PC-9 (cell line): ENCODE data around the gene SKAP2. TPM values are rescaled to one million over a fixed set of nuclear protein-coding genes. Genes with fewer than 3 reads are reported as not detected.
"Not testable (repeated sequence)": the region's sequence is repeated elsewhere in the genome, so short reads cannot be mapped to it uniquely, and the experiment has no call there.

ENCODE experiments used
- BruUV-seq: library from RNA; stranded (reverse); fragments of 400-500 nt; replicated peaks from 2 replicates; lab custom pipeline; 2021; lab: Mats Ljungman, UMichigan
- CTCF ChIA-PET: fragments of 300-600 bp; sonication (Branson Sonifier 250); formaldehyde crosslinking; loops from one replicate; lab custom pipeline; 2022; ENCODE audit warnings: antibody characterized with exemption; lab: Charles Lee
- POLR2A ChIA-PET: fragments of 300-600 bp; sonication (Branson Sonifier 250); formaldehyde crosslinking; loops from one replicate; lab custom pipeline; 2022; ENCODE audit warnings: antibody characterized with exemption; ENCODE audit not compliant: unreplicated experiment; lab: Charles Lee
- DNase-seq, 2 experiments: peaks; one replicate each; pipeline versions ENCODE4 v3.0.0 to v3.0.0-alpha.2; 2015 to 2022; ENCODE audit warnings: mixed read lengths in 1 of 2
- H2AFZ ChIP-seq: fragments of 200-600 bp; sonication (generic); 2 replicates; pipeline ENCODE4 v1.8.1; 2017; ENCODE audit warnings: antibody characterized with exemption
- H3F3A ChIP-seq: fragments of 200-600 bp; sonication (generic); 2 replicates; pipeline ENCODE4 v1.8.1; 2017; ENCODE audit warnings: antibody characterized with exemption, mild to moderate bottlenecking, low read depth; ENCODE audit not compliant: insufficient read depth
- H3K27ac ChIP-seq: fragments of 200-600 bp; sonication (generic); 2 replicates; pipeline ENCODE4 v1.6.1; 2016; ENCODE audit warnings: mixed run types
- H3K27me3 ChIP-seq: fragments of 200-600 bp; sonication (generic); 2 replicates; pipeline ENCODE4 v1.6.1; 2016; ENCODE audit warnings: low read depth, mixed run types; ENCODE audit not compliant: insufficient read depth
- H3K36me3 ChIP-seq: fragments of 200-600 bp; sonication (generic); 2 replicates; pipeline ENCODE4 v1.6.1; 2016; ENCODE audit warnings: low read depth, mixed run types
- H3K4me1 ChIP-seq: fragments of 200-600 bp; sonication (generic); replicated peaks from 2 replicates; pipeline ENCODE4 v1.6.1; 2016; ENCODE audit warnings: mixed run types; ENCODE audit not compliant: insufficient read depth
- H3K4me2 ChIP-seq: fragments of 200-600 bp; sonication (generic); 2 replicates; pipeline ENCODE4 v1.6.1; 2017; ENCODE audit warnings: mixed run types
- H3K4me3 ChIP-seq: fragments of 200-600 bp; sonication (generic); 2 replicates; pipeline ENCODE4 v1.6.1; 2016; ENCODE audit warnings: mixed run types
- H3K79me2 ChIP-seq: fragments of 200-600 bp; sonication (generic); 2 replicates; pipeline ENCODE4 v1.6.1; 2017; ENCODE audit warnings: low read depth, mixed run types
- H3K9me2 ChIP-seq: fragments of 200-600 bp; sonication (generic); 2 replicates; pipeline ENCODE4 v1.8.1; 2017; ENCODE audit warnings: mild to moderate bottlenecking; ENCODE audit not compliant: insufficient read depth
- H3K9me3 ChIP-seq: fragments of 200-600 bp; sonication (generic); 2 replicates; pipeline ENCODE4 v1.8.1; 2016; ENCODE audit warnings: low read depth; ENCODE audit not compliant: insufficient read depth
- H4K20me1 ChIP-seq: fragments of 200-600 bp; sonication (generic); 2 replicates; pipeline ENCODE4 v1.8.1; 2017; ENCODE audit not compliant: insufficient read depth
- EZH2 ChIP-seq: fragments of 200-600 bp; sonication (generic); IDR thresholded peaks from 2 replicates; pipeline ENCODE4 v1.8.0; 2017; ENCODE audit warnings: antibody characterized with exemption, low read depth
- intact Hi-C: fragments of 100-400 bp; cut with micrococcal nuclease; formaldehyde crosslinking; loops from one replicate; pipeline ENCODE4 v1.10.0; 2022; ENCODE audit not compliant: unreplicated experiment
- total RNA-seq: library from RNA; stranded (reverse); gene quantifications from 2 replicates; pipeline ENCODE4 v1.2.3, GENCODE V29; 2021
- TF ChIP-seq, protein P1 (sequence below): fragments of 200-600 bp; sonication (generic); conservative IDR thresholded peaks from 2 replicates; pipeline ENCODE4 v1.6.1; 2017; ENCODE audit warnings: mixed run types, antibody characterized with exemption, mild to moderate bottlenecking, moderate library complexity

SKAP2 gene
- total RNA-seq, 1 experiment from 2014 or later: 74.9 TPM

DNA sequence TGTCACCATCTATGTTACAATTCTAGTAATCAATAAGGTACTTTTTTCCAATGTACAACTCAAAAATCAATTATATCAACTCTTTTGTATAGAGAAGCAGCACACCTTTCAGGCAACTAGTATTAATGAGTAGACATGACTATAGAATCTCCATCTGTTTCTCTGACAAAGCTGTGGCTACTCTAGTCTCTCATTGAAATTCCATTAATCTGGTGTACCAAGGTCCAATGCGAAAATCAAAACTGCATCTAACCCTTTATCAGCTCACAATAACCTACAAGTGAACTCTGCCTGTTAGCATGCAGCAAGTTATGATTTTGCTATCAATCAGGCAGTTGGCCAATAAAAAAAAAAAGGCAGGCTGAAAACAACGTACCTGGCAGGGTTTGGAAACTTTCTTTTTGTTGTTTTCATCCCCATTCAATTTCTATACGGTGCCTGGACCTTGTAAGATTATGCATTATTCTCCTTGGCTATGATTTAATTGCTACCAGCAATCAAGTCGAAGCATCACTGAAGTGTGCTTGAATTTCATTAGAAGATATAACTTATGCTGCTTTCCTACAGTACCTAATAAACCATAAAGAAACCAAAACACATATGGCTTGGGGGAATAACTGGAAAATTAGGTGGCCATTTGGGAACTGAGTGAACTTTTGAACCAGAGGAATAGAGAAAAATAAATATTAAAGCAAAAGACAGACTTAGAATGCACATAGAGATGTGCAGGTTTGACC, 23.2 kb downstream of the SKAP2 start:
- CTCF ChIA-PET: interaction anchor here (0.6 to 0.7 kb wide), 2 partner anchors 260 to 472 kb away, joined by 3 read pairs; no protein-coding TSS in a partner anchor
- H3K9me3 ChIP-seq: no peaks in the 10 kb centered on the region
- POLR2A ChIA-PET: interaction anchor here (0.7 kb wide), 1 partner anchor 1893 kb away, joined by 12 read pairs; no protein-coding TSS in a partner anchor
- H3K79me2 ChIP-seq: no peaks in the 10 kb centered on the region
- intact Hi-C loops: no loop called here
- H3K36me3 ChIP-seq: peaks cover 52% of the 10 kb centered on the region
- no peaks in the 10 kb centered on the region for H3K27me3 ChIP-seq
- TF ChIP-seq, protein P1, sequence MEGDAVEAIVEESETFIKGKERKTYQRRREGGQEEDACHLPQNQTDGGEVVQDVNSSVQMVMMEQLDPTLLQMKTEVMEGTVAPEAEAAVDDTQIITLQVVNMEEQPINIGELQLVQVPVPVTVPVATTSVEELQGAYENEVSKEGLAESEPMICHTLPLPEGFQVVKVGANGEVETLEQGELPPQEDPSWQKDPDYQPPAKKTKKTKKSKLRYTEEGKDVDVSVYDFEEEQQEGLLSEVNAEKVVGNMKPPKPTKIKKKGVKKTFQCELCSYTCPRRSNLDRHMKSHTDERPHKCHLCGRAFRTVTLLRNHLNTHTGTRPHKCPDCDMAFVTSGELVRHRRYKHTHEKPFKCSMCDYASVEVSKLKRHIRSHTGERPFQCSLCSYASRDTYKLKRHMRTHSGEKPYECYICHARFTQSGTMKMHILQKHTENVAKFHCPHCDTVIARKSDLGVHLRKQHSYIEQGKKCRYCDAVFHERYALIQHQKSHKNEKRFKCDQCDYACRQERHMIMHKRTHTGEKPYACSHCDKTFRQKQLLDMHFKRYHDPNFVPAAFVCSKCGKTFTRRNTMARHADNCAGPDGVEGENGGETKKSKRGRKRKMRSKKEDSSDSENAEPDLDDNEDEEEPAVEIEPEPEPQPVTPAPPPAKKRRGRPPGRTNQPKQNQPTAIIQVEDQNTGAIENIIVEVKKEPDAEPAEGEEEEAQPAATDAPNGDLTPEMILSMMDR: no peak
- TF ChIP-seq EZH2: no peak
- no peaks in the 10 kb centered on the region for H3K4me1 ChIP-seq
- H3K9me2 ChIP-seq: no peaks in the 10 kb centered on the region
- 0 out of 2 replicates have a peak, but pooled peaks cover 4% of the 10 kb centered on the region for H4K20me1 ChIP-seq
- no peak for DNase-seq
- no peak overlapping the region for H2AFZ ChIP-seq
- no peak overlapping the region for H3K4me2 ChIP-seq
- BruUV-seq: no TSS peak
- peaks cover 16% of the 10 kb centered on the region for H3F3A ChIP-seq
- no peak overlapping the region for H3K27ac ChIP-seq
- no peak overlapping the region for H3K4me3 ChIP-seq

DNA sequence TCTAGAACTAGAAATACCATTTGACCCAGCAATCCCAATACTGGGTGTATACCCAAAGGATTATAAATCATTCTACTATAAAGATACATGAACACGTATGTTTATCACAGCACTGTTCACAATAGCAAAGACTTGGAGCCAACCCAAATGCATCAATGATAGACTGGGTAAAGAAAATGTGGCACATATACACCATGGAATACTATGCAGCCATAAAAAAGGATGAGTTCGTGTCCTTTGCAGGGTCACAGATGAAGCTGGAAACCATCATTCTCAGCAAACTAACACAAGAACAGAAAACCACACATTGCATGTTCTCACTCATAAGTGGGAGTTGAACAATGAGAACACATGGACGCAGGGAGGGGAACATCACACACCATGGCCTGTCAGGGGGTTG, 27.6 kb downstream of the SKAP2 start:
- BruUV-seq: not testable (repeated sequence)

DNA sequence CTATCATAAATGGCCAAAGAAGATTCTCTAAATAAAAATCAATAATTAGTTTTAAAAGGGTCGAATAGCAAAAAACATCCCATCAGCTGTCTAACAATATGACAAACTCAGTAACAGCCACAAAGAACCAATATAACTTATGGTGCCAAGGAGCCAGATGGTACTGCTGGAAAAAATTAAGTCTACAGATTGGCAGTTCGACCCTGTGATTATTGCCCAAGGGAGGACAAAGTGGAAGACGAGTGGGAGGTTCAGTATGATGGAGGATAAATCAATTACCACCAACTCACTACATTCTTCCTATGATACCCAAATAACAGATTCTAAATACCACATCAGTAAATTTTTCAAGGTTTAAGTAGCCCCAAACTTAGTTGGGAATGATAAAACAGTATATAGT, 49.0 kb downstream of the SKAP2 start:
- Histone ChIP-seq H3K27ac (no peak overlapping the region), H4K20me1 (peaks cover 5% of the 10 kb centered on the region; the same call in 1 of the 2 replicates), H3F3A (no peaks in the 10 kb centered on the region), H3K4me1 (no peaks in the 10 kb centered on the region), H3K4me3 (no peak overlapping the region), H2AFZ (no peak overlapping the region), H3K9me2 (no peaks in the 10 kb centered on the region), H3K27me3 (no peaks in the 10 kb centered on the region), H3K9me3 (no peaks in the 10 kb centered on the region), H3K36me3 (no peaks in the 10 kb centered on the region), H3K79me2 (peaks cover 20% of the 10 kb centered on the region; the same call in 1 of the 2 replicates), H3K4me2 (no peak overlapping the region)
- no peak for TF ChIP-seq EZH2
- TF ChIP-seq, protein P1: no peak
- POLR2A ChIA-PET: interaction anchor here (0.6 kb wide), 1 partner anchor 57 kb away, joined by 3 read pairs; no protein-coding TSS in a partner anchor
- no peak for DNase-seq
- intact Hi-C loops: no loop called here
- CTCF ChIA-PET: no interaction called here
- no TSS peak for BruUV-seq

More for the DNA sequence above, 27.6 kb downstream of the SKAP2 start:
- H3K9me3 ChIP-seq, H3K79me2 ChIP-seq, POLR2A ChIA-PET, H3K9me2 ChIP-seq, H3F3A ChIP-seq, H2AFZ ChIP-seq, H4K20me1 ChIP-seq, H3K4me3 ChIP-seq, DNase-seq, H3K4me2 ChIP-seq, H3K27ac ChIP-seq, intact Hi-C loops, H3K4me1 ChIP-seq, H3K27me3 ChIP-seq: not testable (repeated sequence)
- peaks cover 49% of the 10 kb centered on the region for H3K36me3 ChIP-seq
- CTCF ChIA-PET: interaction anchor here (0.7 kb wide), 1 partner anchor 340 kb away, joined by 3 read pairs; no protein-coding TSS in a partner anchor
